Endothelial cell of umbilical vein (primary cell): ENCODE data around the gene VWA1.

Experiments
- CTCF ChIP-seq, 2 donors: IDR thresholded peaks; 1 replicate in 1 of 2; 2 replicates in 1 of 2; pipeline ENCODE4 v1.5.1; 2011; ENCODE audit warnings: low read length in 2 of 2, mild to moderate bottlenecking in 2 of 2, moderate library complexity in 2 of 2, control low read depth in 1 of 2, inconsistent platforms in 1 of 2, low read depth in 1 of 2; ENCODE audit not compliant: insufficient read depth in 1 of 2; ENCODE audit errors: extremely low read depth in 1 of 2
- EZH2 ChIP-seq: IDR thresholded peaks from 2 replicates; pipeline ENCODE4 v1.6.1; 2012; ENCODE audit warnings: borderline replicate concordance, low read depth, mild to moderate bottlenecking, moderate library complexity, low read length, inconsistent platforms; ENCODE audit not compliant: severe bottlenecking
- JUN ChIP-seq: IDR thresholded peaks from 2 replicates; pipeline ENCODE4 v1.6.1; 2011; ENCODE audit warnings: borderline replicate concordance, low read depth; ENCODE audit not compliant: insufficient read length, insufficient read depth
- POLR2A ChIP-seq: IDR thresholded peaks from 2 replicates; pipeline ENCODE4 v1.6.1; 2012; ENCODE audit warnings: low read depth, mild to moderate bottlenecking, control low read depth, low read length
- POLR2AphosphoS5 ChIP-seq: IDR thresholded peaks from 2 replicates; pipeline ENCODE4 v1.6.1; 2012; ENCODE audit warnings: low read depth, mild to moderate bottlenecking, control low read depth, low read length, moderate library complexity; ENCODE audit not compliant: insufficient read depth

GRCh38 chr1:1434824-1435105 is 725 bp upstream of the VWA1 start:
- TF ChIP-seq CTCF (IDR thresholded peaks at IDR 0.05; ENCODE audit: extremely low read depth in 1 of 2, insufficient read depth in 1 of 2, low read depth in 1 of 2, low read length in 2 of 2) = no peak
- no peak for TF ChIP-seq JUN
- TF ChIP-seq POLR2A = no peak
- no peak for TF ChIP-seq EZH2
- TF ChIP-seq POLR2AphosphoS5 = no peak
